ENCODE results near the gene CREB3L1. TPM values are rescaled to one million over a fixed set of nuclear protein-coding genes. Genes with fewer than 3 reads are reported as not detected.

The CREB3L1 gene
- total RNA-seq, 1 donor from 2014 or later: 40.5 TPM

DNA sequence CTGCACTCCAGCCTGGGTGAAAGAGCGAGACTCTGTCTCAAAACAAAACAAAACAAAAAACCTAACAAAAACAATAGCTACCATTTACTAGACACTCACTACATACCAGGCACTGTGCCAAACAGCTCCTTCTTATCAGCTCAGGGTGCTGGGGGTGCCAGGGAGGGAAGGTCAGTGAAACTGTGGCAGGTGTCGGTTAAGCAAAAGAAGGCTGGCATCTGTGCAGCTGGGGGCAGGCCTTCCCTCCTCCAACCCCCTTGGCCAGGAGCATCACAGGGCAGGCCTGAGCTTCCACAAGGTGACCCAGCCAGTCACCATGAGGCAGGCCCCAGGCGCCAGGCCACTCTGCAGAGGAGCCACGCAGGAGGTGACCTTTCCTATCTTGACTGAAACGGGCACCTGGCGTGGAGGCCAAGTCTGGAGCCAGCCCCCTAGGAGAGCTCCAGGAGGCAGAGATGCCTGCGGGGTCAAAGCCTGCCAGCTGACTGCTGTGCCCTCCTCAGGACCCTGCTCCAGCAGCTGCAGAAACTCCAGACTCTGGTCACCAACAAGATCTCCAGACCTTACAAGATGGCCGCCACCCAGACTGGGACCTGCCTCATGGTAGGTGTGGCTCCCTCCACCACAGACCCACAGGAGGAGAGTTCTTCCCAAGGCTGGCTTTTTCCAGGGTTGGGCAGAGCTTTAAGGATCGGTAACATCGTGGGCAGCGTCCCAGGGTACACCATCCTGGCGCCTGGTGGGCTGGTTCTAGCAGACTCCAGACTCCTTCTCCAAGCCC, 38.5 kb downstream of the CREB3L1 start:
- no peak for ATAC-seq
- no peak for DNase-seq
- TF ChIP-seq, protein P1, sequence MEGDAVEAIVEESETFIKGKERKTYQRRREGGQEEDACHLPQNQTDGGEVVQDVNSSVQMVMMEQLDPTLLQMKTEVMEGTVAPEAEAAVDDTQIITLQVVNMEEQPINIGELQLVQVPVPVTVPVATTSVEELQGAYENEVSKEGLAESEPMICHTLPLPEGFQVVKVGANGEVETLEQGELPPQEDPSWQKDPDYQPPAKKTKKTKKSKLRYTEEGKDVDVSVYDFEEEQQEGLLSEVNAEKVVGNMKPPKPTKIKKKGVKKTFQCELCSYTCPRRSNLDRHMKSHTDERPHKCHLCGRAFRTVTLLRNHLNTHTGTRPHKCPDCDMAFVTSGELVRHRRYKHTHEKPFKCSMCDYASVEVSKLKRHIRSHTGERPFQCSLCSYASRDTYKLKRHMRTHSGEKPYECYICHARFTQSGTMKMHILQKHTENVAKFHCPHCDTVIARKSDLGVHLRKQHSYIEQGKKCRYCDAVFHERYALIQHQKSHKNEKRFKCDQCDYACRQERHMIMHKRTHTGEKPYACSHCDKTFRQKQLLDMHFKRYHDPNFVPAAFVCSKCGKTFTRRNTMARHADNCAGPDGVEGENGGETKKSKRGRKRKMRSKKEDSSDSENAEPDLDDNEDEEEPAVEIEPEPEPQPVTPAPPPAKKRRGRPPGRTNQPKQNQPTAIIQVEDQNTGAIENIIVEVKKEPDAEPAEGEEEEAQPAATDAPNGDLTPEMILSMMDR (IDR thresholded peaks at IDR 0.05): no peak
- Histone ChIP-seq H3K27me3 (ENCODE audit: low read depth) (no peaks in the 10 kb centered on the region), H3K36me3 (peaks cover 56% of the 10 kb centered on the region), H3K27ac (no peak overlapping the region), H3K4me1 (peaks cover 26% of the 10 kb centered on the region), H3K9me3 (no peaks in the 10 kb centered on the region), H3K4me3 (no peak overlapping the region)
- intact Hi-C loops (cut with DNase I): no loop called here

DNA sequence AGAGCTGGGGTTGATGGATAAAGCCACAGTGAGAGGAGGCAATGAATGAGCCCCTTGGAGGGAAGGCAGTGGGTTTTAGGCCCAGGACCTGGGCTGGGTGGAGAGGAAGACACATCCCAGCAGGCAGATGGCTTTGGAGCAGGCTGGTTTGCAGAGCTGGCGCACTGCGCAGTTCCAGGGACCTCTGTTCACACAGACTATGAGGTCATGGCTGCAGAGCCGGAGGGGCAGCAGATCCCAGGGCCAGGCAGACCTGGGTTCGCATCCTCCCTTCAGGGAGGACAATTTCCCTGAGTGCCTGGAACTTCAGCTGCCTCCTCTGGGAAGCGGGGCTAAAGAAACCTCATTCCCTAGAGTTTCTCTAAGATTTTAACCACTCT, 41.6 kb downstream of the CREB3L1 start:
- Histone ChIP-seq H3K4me3 (no peak overlapping the region), H3K27ac (peak overlapping the region; percentile 64), H3K36me3 (peaks cover 41% of the 10 kb centered on the region), H3K4me1 (peaks cover 26% of the 10 kb centered on the region), H3K27me3 (ENCODE audit: low read depth) (no peaks in the 10 kb centered on the region), H3K9me3 (no peaks in the 10 kb centered on the region)
- DNase-seq: no peak
- intact Hi-C loops (cut with DNase I): no loop called here
- TF ChIP-seq, protein P1 (IDR thresholded peaks at IDR 0.05): no peak
- ATAC-seq: no peak

DNA sequence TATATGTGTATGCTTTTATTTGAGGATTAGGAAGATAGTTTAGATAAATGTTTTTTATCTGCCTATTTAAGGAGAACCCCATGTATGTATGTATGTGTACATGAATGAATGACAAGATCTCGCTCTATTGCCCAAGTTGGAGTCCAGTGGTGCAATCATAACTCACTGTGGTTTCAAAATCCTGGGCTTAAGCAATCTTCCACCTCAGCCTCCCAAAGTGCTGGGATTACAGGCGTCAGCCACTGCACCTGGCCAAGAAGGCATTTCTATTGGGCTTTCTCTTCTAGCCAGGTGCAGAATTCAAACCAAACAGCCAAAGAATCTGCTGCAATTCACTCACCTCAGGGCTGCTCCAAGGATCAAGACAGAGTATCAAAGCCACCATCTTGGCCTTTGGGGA, 44.3 kb downstream of the CREB3L1 start:
- TF ChIP-seq, protein P1 (IDR thresholded peaks at IDR 0.05): no peak
- H3K27ac ChIP-seq: no peak overlapping the region
- peaks cover 41% of the 10 kb centered on the region for H3K36me3 ChIP-seq
- H3K27me3 ChIP-seq (ENCODE audit: low read depth): no peaks in the 10 kb centered on the region
- peaks cover 13% of the 10 kb centered on the region for H3K4me1 ChIP-seq
- H3K9me3 ChIP-seq: no peaks in the 10 kb centered on the region
- no peak overlapping the region for H3K4me3 ChIP-seq
- ATAC-seq (no peak), DNase-seq (no peak)
- intact Hi-C loops (cut with DNase I): no loop called here

DNA sequence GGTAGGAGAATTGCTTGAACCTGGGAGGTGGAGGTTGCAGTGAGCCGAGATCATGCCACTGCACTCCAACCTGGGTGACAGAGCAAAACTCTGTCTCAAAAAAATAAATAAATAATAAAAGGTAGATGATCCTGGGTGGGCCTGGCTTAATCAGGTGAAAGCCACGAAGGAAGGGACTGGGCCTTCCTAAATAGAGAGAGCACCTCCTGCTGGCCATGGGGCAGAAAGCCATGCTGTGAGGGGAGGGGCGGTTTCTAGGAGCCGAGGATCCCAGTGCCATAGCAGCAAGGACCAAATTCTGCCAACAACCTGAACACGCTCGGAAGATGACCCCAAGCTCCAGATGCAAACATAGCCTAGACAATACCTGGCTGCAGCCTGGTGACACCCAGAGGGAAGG, 45.3 kb downstream of the CREB3L1 start:
- Histone ChIP-seq H3K36me3 (peaks cover 31% of the 10 kb centered on the region), H3K4me1 (peaks cover 13% of the 10 kb centered on the region), H3K4me3 (no peak overlapping the region), H3K27me3 (ENCODE audit: low read depth) (no peaks in the 10 kb centered on the region), H3K27ac (no peak overlapping the region), H3K9me3 (no peaks in the 10 kb centered on the region)
- intact Hi-C loops (cut with DNase I): no loop called here
- TF ChIP-seq, protein P1 (IDR thresholded peaks at IDR 0.05): no peak
- DNase-seq: no peak
- ATAC-seq: no peak

DNA sequence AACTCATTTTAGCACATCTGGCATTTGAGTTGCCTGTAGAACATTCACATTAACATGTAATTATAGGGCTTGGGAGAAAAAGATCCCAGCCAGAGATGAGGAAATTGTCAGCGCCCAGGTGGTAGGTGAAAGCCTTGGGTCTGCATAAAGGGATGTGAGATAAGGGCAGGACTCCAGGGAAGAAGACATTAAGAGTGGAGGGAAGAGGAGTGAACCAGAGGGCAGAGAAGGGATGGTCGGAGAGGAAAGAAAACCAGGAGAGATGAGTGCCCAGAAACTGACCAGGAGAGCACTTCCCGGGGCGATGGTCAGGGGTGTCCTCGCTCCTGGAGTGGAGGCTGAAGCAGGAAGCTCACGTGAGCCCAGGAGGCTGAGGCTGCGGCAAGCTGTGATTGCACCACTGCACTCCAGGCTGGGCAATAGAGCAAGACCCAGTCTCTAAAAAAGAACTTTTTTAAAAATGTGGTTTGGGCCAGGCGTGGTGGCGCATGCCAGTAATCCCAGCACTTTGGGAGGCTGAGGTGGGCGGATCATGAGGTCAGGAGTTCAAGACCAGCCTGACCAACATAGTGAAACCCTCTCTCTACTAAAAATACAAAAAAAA, 49.5 kb downstream of the CREB3L1 start:
- TF ChIP-seq, protein P1 (IDR thresholded peaks at IDR 0.05): no peak
- intact Hi-C loops (cut with DNase I): no loop called here
- peaks cover 14% of the 10 kb centered on the region for H3K4me1 ChIP-seq

More for the DNA sequence above, 49.5 kb downstream of the CREB3L1 start:
- peaks cover 21% of the 10 kb centered on the region for H3K27me3 ChIP-seq (ENCODE audit: low read depth)
- no peak for ATAC-seq
- no peaks in the 10 kb centered on the region for H3K36me3 ChIP-seq
- H3K9me3 ChIP-seq: no peaks in the 10 kb centered on the region
- H3K27ac ChIP-seq: no peak overlapping the region
- DNase-seq: no peak
- H3K4me3 ChIP-seq: no peak overlapping the region

Data from lower lobe of right lung (tissue), 2 donors.